Hepatocyte (in vitro differentiated cells): ENCODE data around the gene PTPRN2.

ENCODE experiments used
- EZH2 ChIP-seq: fragments of 200-600 bp; sonication (generic); IDR thresholded peaks from 2 replicates; pipeline ENCODE4 v1.6.1; 2016; ENCODE audit warnings: antibody characterized with exemption, mild to moderate bottlenecking, borderline replicate concordance
- EZH2phosphoT487 ChIP-seq: fragments of 200-600 bp; sonication (generic); IDR thresholded peaks from one replicate; pipeline ENCODE4 v1.6.1; 2018; ENCODE audit warnings: antibody characterized with exemption, mild to moderate bottlenecking, low read depth, moderate library complexity; ENCODE audit not compliant: unreplicated experiment, severe bottlenecking
- TF ChIP-seq, protein P1 (sequence below): fragments of 200-600 bp; sonication (generic); IDR thresholded peaks from 2 replicates; pipeline ENCODE4 v1.5.1; 2016; ENCODE audit warnings: antibody characterized with exemption, mild to moderate bottlenecking; ENCODE audit not compliant: poor library complexity

DNA sequence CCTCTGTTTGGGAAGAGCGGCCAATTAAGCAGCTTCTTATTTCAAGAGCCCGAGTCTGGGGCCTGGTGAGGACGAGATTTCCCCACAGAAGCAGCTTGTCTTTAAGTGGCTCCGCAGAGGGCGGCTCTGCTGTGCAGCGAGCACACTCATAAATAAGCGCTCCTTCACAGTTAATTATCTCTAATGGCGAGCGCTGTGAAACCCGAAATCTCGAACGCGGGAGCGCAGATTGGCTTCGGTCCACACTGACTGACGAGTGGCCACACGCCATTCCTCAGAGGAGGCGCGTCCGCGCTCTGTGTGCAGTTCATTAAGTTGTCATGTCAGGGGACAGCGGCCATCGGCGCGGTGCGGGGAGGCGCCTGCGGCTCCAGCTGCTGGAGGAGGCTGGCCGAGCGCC lies 689.9 kb downstream of the PTPRN2 start:
- TF ChIP-seq, protein P1, sequence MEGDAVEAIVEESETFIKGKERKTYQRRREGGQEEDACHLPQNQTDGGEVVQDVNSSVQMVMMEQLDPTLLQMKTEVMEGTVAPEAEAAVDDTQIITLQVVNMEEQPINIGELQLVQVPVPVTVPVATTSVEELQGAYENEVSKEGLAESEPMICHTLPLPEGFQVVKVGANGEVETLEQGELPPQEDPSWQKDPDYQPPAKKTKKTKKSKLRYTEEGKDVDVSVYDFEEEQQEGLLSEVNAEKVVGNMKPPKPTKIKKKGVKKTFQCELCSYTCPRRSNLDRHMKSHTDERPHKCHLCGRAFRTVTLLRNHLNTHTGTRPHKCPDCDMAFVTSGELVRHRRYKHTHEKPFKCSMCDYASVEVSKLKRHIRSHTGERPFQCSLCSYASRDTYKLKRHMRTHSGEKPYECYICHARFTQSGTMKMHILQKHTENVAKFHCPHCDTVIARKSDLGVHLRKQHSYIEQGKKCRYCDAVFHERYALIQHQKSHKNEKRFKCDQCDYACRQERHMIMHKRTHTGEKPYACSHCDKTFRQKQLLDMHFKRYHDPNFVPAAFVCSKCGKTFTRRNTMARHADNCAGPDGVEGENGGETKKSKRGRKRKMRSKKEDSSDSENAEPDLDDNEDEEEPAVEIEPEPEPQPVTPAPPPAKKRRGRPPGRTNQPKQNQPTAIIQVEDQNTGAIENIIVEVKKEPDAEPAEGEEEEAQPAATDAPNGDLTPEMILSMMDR = no peak
- no peak for TF ChIP-seq EZH2phosphoT487
- no peak for TF ChIP-seq EZH2
